HG02642 (cell line): ENCODE results near the gene SUOX.
"Not testable (repeated sequence)": the region's sequence is repeated elsewhere in the genome, so short reads cannot be mapped to it uniquely, and the experiment has no call there.

Source experiments
- ATAC-seq: cut with Tn5 transposase; IDR thresholded peaks from one replicate; pipeline ENCODE4 v1.9.1; 2021; ENCODE audit warnings: mild to moderate bottlenecking; ENCODE audit not compliant: unreplicated experiment, poor library complexity

The SUOX gene

GRCh38 chr12:56014205-56014604 is 17.1 kb downstream of the SUOX start:
- ATAC-seq = no peak

DNA sequence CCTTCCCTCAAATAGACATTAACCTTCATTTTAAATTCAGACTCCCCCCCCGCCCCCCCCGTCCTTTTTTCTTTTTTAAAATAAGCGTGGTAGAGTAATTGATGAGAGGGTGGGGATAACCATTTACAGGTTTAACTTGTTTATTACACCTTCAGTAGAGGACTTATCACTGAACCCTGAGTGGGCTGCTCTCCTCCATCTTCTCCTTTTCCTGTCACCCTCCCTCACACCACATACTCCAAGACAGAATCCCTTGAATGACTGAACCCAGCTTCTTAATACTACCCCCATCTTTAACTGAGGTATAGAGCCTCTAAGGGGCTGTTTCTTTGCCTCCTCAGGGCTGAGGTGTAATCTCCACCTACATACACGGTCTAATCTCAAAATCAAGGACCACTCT is 20.1 kb downstream of the SUOX start:
- no peak for ATAC-seq

DNA sequence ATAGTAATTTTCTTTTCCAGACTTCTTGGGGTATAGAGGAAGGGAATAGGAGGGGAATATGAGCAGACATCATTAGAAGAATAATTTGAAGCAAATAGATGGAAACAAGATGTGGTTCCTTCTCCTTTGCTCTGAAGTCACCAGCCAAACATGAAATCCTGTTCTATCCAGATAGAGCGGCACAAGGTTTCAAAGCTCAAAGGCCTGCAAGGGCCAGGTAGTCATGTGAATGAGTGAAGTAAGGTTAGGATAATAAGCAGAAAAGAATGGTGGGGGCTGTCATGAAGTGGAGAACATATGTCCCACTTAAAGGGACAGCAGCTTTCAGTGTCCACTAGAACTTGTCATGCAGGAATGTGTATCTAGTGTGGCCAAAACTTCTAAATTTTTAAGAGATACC is 21.3 kb downstream of the SUOX start:
- no peak for ATAC-seq

DNA sequence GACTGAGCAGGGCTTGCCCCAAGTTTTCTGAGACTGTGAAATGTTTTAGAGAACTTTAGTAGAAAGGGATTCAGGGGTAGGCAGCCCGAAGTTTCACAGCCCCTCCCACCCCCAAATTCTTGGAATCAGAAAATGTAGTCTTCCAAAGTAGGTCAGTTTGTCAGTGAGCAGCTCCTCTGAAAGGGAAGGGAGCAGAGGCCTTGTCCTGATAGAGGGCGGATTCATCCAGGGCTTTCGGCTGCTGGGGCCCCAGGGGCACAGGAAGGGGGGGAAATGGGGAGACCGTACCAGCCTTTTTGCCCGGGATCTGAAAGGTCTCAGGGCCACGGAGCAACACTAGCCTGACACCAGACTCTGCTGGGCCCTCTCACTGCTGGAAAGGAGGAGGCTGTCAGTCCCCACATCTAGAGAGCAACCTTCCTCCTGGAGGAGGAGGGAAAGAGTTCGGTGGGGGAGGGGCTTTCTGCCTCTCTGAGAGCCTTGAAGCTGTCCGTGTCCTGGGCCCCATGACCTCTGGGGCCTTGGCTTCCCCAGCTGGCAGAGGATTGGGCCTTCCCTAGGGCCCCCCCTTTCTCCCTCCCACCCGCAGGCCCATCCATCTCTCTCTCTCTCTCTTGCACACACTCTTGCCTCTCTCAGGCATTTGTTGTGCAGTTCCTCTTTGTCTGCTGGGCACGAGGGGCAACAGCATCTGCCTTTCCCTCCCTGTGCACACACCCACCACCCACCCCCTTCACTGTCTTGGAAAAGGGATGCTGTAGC is 23.5 kb downstream of the SUOX start, which contains the start of gene IKZF4:
IKZF4 (plus strand) TSS at position 621 of the 762 bp plus-strand sequence. CDS start 451 bp downstream, outside the sequence.
- no peak for ATAC-seq

DNA sequence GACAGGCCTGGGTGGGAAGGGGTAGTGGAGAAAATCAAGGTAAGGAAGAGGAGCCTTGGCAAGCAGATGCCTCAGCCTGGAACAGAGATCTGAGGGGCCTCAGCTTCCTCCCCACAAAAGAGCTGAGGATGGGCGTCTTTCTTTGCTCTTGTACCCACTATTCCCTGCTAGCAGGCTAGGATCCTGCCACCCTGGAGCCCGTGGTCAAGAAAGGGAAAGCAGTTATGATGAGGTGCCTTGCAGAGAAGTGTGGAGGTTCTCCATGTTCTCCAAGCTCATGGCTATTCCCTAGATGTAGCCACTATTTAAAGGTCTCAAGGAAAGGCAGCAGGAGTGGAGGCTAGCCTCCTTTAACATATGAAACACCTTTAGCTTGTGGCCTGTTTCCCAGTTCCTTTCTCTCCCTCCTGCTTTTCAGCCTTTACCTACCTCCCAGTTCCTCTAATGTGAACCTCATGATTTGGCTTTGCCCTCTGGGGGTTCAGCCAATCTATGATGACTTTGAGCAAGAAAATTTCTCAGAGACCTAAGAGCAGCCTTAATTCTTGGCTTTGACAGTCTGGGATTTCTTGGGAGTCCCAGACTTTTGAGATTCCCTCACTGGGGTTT is 24.9 kb downstream of the SUOX start:
- no peak for ATAC-seq

DNA sequence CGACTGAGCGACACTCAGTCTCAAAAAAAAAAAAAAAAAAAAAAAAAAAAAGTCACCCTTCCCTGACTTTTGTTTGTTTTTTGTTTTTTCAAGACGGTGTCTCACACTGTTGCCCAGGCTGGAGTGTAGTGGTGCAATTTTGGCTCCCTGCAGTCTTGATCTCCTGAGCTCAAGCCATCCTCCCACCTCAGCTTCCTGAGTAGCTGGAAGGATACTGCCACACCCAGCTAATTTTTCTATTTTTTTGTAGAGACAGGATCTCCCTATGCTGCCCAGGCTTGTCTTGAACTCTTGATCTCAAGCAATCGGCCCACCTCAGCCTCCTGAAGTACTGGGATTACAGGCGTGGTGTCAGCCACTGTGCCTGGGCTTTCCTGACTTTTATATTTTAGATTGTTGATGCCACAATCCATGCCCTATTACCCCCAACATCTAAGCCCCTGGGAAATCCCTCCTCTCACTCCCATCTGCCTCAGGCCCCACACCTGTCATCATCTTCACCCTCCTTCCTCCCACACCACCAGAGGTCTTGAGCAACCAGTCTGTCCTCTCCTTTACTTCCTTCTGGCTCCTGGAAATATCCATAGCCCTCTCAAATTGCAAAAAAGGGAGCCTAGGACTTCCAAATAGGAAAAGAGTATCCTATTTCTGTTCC is 31.6 kb downstream of the SUOX start:
- ATAC-seq = no peak

GRCh38 chr12:56029166-56029519 is 32.1 kb downstream of the SUOX start:
- no peak for ATAC-seq

- ATAC-seq = no peak
Measured at GRCh38 chr12:56029666-56030293, 32.7 kb downstream of the SUOX start.

- ATAC-seq = no peak
Measured at GRCh38 chr12:56031987-56032386, 34.9 kb downstream of the SUOX start.

GRCh38 chr12:56034586-56035332 is 37.7 kb downstream of the SUOX start:
- ATAC-seq = no peak

- no peak for ATAC-seq
Measured at GRCh38 chr12:56037161-56037560, 40.1 kb downstream of the SUOX start.

DNA sequence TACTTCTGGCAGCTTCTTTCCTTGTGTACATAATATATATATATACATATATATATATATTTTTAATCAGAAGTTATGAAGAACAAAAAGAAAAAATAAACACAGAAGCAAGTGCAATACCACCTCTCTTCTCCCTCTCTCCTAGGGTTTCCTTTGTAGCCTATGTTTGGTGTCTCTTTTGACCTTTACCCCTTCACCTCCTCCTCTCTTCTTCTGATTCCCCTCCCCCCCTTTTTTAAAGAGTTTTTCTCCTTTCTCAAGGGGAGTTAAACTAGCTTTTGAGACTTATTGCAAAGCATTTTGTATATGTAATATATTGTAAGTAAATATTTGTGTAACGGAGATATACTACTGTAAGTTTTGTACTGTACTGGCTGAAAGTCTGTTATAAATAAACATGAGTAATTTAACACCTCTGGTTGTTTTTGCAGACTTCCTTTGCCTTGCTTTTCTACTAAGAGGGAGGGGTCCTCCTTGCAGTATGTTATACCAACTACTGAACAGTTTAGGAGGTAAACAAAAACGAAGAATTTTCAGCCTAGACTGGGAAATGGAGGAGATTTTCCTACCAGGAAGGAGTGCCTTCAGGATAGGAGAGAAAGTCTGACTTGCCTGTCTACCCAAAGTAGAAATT is 41.1 kb downstream of the SUOX start:
- ATAC-seq = no peak

GRCh38 chr12:56040151-56040550 is 43.1 kb downstream of the SUOX start:
- no peak for ATAC-seq

GRCh38 chr12:56040963-56041551 is 44.0 kb downstream of the SUOX start:
- no peak for ATAC-seq

DNA sequence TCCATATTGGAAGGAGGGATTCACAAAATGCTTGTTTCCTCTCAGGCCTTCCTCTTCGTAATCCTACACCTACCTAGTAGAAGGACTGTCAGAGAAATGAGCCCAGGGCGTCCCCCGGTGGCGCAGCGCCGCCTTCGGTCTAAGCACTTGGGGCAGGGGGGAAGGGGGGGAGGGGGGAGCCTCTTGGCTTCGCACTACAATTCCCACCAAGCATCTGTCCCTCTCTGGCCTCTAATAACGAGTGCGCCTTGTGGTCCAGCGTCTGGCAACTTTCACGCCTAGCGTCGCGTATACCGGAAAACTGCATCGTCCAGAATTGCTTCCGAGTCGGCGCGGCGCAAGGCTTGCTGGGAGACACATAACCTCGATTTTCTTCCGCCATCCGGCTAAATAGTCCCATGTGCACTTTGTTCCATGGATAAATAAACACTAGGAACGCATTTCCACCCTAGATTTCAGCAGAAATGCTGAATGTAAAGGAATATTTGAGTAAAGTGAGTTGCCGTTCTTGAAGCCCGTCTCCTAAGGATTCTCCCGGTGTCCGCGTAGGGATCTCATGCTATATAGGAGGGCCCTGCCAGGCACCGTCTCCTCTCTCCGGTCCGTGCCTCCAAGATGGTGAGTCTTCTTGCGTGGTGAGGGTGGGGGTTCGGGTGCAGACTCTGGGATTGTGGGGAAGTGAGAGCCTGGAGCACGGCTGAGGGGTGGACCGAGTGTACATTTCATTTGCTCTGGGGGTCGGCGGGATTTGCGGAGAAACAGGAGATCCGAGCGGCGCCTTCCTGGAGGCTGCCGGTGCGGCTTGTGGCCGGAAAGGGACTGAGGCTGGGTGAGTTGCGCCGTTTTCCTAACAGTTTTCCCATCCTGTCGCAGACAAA is 44.7 kb downstream of the SUOX start, which contains the start of gene RPS26:
RPS26 (plus strand) TSS at position 367 of the 878 bp plus-strand sequence; CDS start at position 616, 249 bp downstream.
- ATAC-seq = peak; percentile 96

- ATAC-seq = not testable (repeated sequence)
Measured at GRCh38 chr12:56042430-56042813, 45.3 kb downstream of the SUOX start.

DNA sequence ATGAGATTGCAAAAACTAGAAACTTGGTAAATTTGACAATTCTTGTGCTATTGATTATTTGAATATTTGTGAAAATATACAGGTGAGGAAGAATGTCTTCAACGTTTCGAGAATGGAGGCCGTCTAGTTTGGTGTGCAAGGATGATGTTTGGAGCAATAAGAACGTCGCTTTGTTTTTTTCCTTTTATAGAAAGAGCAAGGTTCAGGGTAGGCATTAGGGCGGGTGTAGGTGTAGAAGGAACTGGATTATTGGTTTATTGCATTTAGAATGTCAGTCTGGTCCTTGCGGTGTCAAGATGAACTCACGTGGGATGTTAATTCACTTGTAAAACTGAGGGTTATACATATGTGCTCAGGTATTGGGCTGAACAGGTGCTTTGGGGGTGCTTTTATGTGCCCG is 45.8 kb downstream of the SUOX start:
- ATAC-seq = no peak

GRCh38 chr12:56046027-56046780 is 49.1 kb downstream of the SUOX start:
- ATAC-seq = no peak
